GM12878 (cell line): ENCODE measurements around the gene CXCL12. TPM values are rescaled to one million over a fixed set of nuclear protein-coding genes. Genes with fewer than 3 reads are reported as not detected.

Experiments used
- ATAC-seq: fragments of 200-7000 bp; cut with Tn5 transposase; 3 replicates; pipeline ENCODE4 v1.9.1; 2020; ENCODE audit warnings: mild to moderate bottlenecking, moderate library complexity
- BruUV-seq: library from RNA; stranded (reverse); fragments of 400-500 nt; replicated peaks from 2 replicates; lab custom pipeline; 2021; lab: Mats Ljungman, UMichigan
- CTCF ChIA-PET: fragments of 300-600 bp; sonication (Branson Sonifier 250); formaldehyde crosslinking; extraction: SDS; loops from one replicate; lab custom pipeline; 2021; ENCODE audit warnings: inconsistent platforms; lab: Yijun Ruan, JAX
- POLR2A ChIA-PET: fragments of 350-600 bp; formaldehyde crosslinking; extraction: SDS; loops from one replicate; lab custom pipeline; 2021; ENCODE audit warnings: inconsistent platforms; lab: Charles Lee
- RAD21 ChIA-PET: fragments of 300-600 bp; sonication (Branson Sonifier 250); formaldehyde crosslinking; loops from one replicate; lab custom pipeline; 2023; ENCODE audit warnings: antibody characterized with exemption; ENCODE audit not compliant: unreplicated experiment; lab: Charles Lee
- SMC1A ChIA-PET: fragments of 300-600 bp; sonication (Branson Sonifier 250); formaldehyde crosslinking; loops from one replicate; lab custom pipeline; 2023; ENCODE audit not compliant: unreplicated experiment, uncharacterized antibody; lab: Charles Lee
- DNase-seq: peaks from one replicate; pipeline ENCODE4 v3.0.0-alpha.2; 2011; ENCODE audit warnings: low read depth, low spot score
- FAIRE-seq: peaks from 3 replicates; lab custom pipeline; 2011; peaks lifted over from hg19 to GRCh38; lab: Jason Lieb, UNC
- H2AFZ ChIP-seq: 2 replicates; pipeline ENCODE4 v1.6.0; 2011; ENCODE audit warnings: low read depth, low read length, control low read depth; ENCODE audit not compliant: control insufficient read depth
- H3K27ac ChIP-seq: 2 replicates; pipeline ENCODE4 v1.5.1; 2011; ENCODE audit warnings: control low read depth; ENCODE audit not compliant: control insufficient read depth, insufficient read depth
- H3K27me3 ChIP-seq, 2 experiments: replicated peaks in 1 of 2; 2 replicates each; pipeline versions ENCODE4 v1.6.0 to v1.6.1; 2011; ENCODE audit warnings: low read length in 1 of 2; ENCODE audit not compliant: control insufficient read depth in 2 of 2, insufficient read depth in 2 of 2
- H3K36me3 ChIP-seq, 2 experiments: 2 replicates each; pipeline ENCODE4 v1.5.1; 2011; ENCODE audit warnings: low read length in 1 of 2; ENCODE audit not compliant: control insufficient read depth in 2 of 2, insufficient read depth in 2 of 2
- H3K4me1 ChIP-seq: 2 replicates; pipeline ENCODE4 v1.6.1; 2011; ENCODE audit warnings: mild to moderate bottlenecking, low read length, moderate library complexity, mixed read lengths; ENCODE audit not compliant: control insufficient read depth, insufficient read depth
- H3K4me2 ChIP-seq: 2 replicates; pipeline ENCODE4 v1.6.0; 2011; ENCODE audit warnings: control low read depth; ENCODE audit not compliant: control insufficient read depth, insufficient read depth
- H3K4me3 ChIP-seq: fragments of 200-600 bp; sonication (generic); 2 replicates; pipeline ENCODE4 v1.5.1; 2016
- H3K79me2 ChIP-seq: 2 replicates; pipeline ENCODE4 v1.6.0; 2011; ENCODE audit warnings: low read length; ENCODE audit not compliant: control insufficient read depth, insufficient read depth
- H3K9ac ChIP-seq: 2 replicates; pipeline ENCODE4 v1.8.0; 2011; ENCODE audit warnings: low read length, control low read depth, mixed read lengths; ENCODE audit not compliant: control insufficient read depth, insufficient read depth
- H3K9me3 ChIP-seq: replicated peaks from 3 replicates; pipeline ENCODE4 v1.5.1; 2011; ENCODE audit warnings: mild to moderate bottlenecking, low read length; ENCODE audit not compliant: control insufficient read depth, insufficient read depth
- H4K20me1 ChIP-seq: 2 replicates; pipeline ENCODE4 v1.6.0; 2011; ENCODE audit not compliant: control insufficient read depth, insufficient read depth
- CBFB ChIP-seq: IDR thresholded peaks from 2 replicates; pipeline ENCODE4 v1.6.1; 2016; ENCODE audit warnings: antibody characterized with exemption, low read depth
- IKZF1 ChIP-seq: fragments of 450-650 bp; conservative IDR thresholded peaks from 2 replicates; pipeline ENCODE4 v1.6.1; 2017; ENCODE audit warnings: antibody characterized with exemption, mild to moderate bottlenecking
- NBN ChIP-seq: fragments of 450-650 bp; IDR thresholded peaks from 2 replicates; pipeline ENCODE4 v1.6.1; 2016
- NR2F1 ChIP-seq: fragments of 450-650 bp; conservative IDR thresholded peaks from 2 replicates; pipeline ENCODE4 v1.6.1; 2017; ENCODE audit warnings: mild to moderate bottlenecking
- RELA ChIP-seq: fragments of 450-650 bp; IDR thresholded peaks from 2 replicates; pipeline ENCODE4 v1.8.0; 2014; ENCODE audit warnings: borderline replicate concordance; ENCODE audit not compliant: partially characterized antibody
- STAT1 ChIP-seq: fragments of 450-650 bp; conservative IDR thresholded peaks from 2 replicates; pipeline ENCODE4 v1.6.1; 2014; ENCODE audit warnings: antibody characterized with exemption, mild to moderate bottlenecking
- ZNF24 ChIP-seq: fragments of 450-650 bp; IDR thresholded peaks from 2 replicates; pipeline ENCODE4 v1.6.1; 2017; ENCODE audit warnings: antibody characterized with exemption, mild to moderate bottlenecking
- ZSCAN29 ChIP-seq: fragments of 450-650 bp; IDR thresholded peaks from 2 replicates; pipeline ENCODE4 v1.6.1; 2017; ENCODE audit warnings: mild to moderate bottlenecking, moderate library complexity
- WGBS: methylation state at CpG from one replicate; pipeline ENCODE4 v1.1.6; 2016; ENCODE audit warnings: low lambda C conversion rate; ENCODE audit not compliant: insufficient replicate concordance, insufficient coverage; ENCODE audit errors: missing lambda C conversion rate; 5-methylcytosine and 5-hydroxymethylcytosine counted together
- in situ Hi-C: fragments of 300-500 bp; cut with MboI; formaldehyde crosslinking; loops from 9 replicates; pipeline ENCODE4 v1.14.3; 2018; ENCODE audit warnings: mixed read lengths
- intact Hi-C: fragments of 100-400 bp; cut with micrococcal nuclease; formaldehyde crosslinking; loops from one replicate; pipeline ENCODE4 v1.14.2; 2022; ENCODE audit not compliant: unreplicated experiment
- polyA plus RNA-seq, 11 experiments: library from polyadenylated mRNA; depleted of rRNA in 4 of 11; unstranded in 6 of 11; stranded (reverse) in 5 of 11; fragments of >200 nt; fragmentation: Nextera tagmentation in 4 of 11; fragmentation: Illumina TruSeq in 1 of 11; extraction: Ambion mirVana in 4 of 11; extraction: Trizol in 1 of 11; gene quantifications; 1 replicate in 1 of 11; 2 replicates in 10 of 11; pipeline versions ENCODE4 v1.2.1 to v1.2.3, GENCODE V29; 2011 to 2016; ENCODE audit warnings: inconsistent platforms in 2 of 11, missing spikeins in 2 of 11, low read depth in 1 of 11
- total RNA-seq, 4 experiments: library from RNA; depleted of rRNA in 3 of 4; stranded (reverse); fragments of >200 nt in 3 of 4; fragmentation: Illumina TruSeq in 1 of 4; extraction: Trizol in 1 of 4; gene quantifications; 2 replicates each; pipeline versions ENCODE4 v1.2.1 to v1.2.3, GENCODE V29; 2013 to 2021
- TF ChIP-seq, protein P1 (sequence below): fragments of 450-650 bp; IDR thresholded peaks from 2 replicates; pipeline ENCODE4 v1.6.1; 2016; ENCODE audit warnings: mild to moderate bottlenecking, moderate library complexity, borderline replicate concordance

CXCL12 gene
- total and polyA plus RNA-seq, 10 of the 15 experiments (the other 5 are each of a cell fraction or from before 2014, with no cell fraction given), result 0.03 to 4.5 (median 0.53) TPM

DNA sequence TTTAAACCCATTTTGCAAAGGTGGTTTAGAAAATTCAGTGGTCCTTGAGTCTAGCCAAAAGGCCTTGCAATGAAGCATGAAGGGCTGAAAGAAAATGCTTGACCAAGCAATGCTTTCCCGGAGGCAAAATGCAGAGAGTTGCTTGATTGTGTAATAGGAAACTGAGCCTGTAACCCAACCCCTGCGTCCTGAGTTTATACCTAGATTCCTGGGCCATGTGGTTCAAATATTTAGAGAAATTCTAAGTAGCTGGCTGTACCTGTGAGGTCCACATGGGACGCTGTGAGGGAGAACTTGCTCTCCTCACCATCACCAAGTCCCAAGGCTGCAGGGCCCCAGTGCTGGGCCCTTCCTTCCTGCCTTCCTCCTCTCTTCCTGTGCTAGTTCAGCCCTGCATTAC, 45.7 kb downstream of the CXCL12 start (continued):
- TF ChIP-seq, protein P1, sequence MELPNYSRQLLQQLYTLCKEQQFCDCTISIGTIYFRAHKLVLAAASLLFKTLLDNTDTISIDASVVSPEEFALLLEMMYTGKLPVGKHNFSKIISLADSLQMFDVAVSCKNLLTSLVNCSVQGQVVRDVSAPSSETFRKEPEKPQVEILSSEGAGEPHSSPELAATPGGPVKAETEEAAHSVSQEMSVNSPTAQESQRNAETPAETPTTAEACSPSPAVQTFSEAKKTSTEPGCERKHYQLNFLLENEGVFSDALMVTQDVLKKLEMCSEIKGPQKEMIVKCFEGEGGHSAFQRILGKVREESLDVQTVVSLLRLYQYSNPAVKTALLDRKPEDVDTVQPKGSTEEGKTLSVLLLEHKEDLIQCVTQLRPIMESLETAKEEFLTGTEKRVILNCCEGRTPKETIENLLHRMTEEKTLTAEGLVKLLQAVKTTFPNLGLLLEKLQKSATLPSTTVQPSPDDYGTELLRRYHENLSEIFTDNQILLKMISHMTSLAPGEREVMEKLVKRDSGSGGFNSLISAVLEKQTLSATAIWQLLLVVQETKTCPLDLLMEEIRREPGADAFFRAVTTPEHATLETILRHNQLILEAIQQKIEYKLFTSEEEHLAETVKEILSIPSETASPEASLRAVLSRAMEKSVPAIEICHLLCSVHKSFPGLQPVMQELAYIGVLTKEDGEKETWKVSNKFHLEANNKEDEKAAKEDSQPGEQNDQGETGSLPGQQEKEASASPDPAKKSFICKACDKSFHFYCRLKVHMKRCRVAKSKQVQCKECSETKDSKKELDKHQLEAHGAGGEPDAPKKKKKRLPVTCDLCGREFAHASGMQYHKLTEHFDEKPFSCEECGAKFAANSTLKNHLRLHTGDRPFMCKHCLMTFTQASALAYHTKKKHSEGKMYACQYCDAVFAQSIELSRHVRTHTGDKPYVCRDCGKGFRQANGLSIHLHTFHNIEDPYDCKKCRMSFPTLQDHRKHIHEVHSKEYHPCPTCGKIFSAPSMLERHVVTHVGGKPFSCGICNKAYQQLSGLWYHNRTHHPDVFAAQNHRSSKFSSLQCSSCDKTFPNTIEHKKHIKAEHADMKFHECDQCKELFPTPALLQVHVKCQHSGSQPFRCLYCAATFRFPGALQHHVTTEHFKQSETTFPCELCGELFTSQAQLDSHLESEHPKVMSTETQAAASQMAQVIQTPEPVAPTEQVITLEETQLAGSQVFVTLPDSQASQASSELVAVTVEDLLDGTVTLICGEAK, result no peak
- TF ChIP-seq ZSCAN29, result no peak
- no peak for TF ChIP-seq STAT1
- no peak for TF ChIP-seq CBFB
- TF ChIP-seq NBN, result no peak
- no peak for TF ChIP-seq RELA

GRCh38 chr10:44337081-44337480, 47.8 kb downstream of the CXCL12 start:
- intact Hi-C loops (loop anchor here (5.0 kb wide), 1 partner anchor 50 kb away; the partner anchor contains the start of gene CXCL12), in situ Hi-C loops (no loop called here)
- H3K9ac ChIP-seq, result no peak overlapping the region
- ChIA-PET SMC1A (interaction anchor here (0.8 to 1.5 kb wide), 2 partner anchors 29 to 47 kb away, joined by 3 read pairs; no protein-coding TSS in a partner anchor), CTCF (interaction anchor here (1.0 to 1.3 kb wide), 2 partner anchors 13 to 18 kb away, joined by 3 read pairs; no protein-coding TSS in a partner anchor), RAD21 (interaction anchor here (0.8 to 1.5 kb wide), 3 partner anchors 29 to 664 kb away, joined by 3 to 4 read pairs (median 3); no protein-coding TSS in a partner anchor), POLR2A (interaction anchor here (0.9 kb wide), 1 partner anchor 36 kb away, joined by 3 read pairs; no protein-coding TSS in a partner anchor)
- WGBS, result 72% methylated on average over 4 of the region's 4 CpGs
- no peak for TF ChIP-seq ZNF24
- 0 out of 2 replicates have a peak, but pooled peaks have one; percentile 25 for TF ChIP-seq IKZF1
- 0 out of 2 replicates have a peak, but pooled peaks have one; percentile 30 for TF ChIP-seq NR2F1
- no peaks in the 10 kb centered on the region for H3K79me2 ChIP-seq
- DNase-seq (no peak), FAIRE-seq (no peak), ATAC-seq (no peak)
- H3K27me3 ChIP-seq, result no peaks in the 10 kb centered on the region
- no peak overlapping the region for H3K4me3 ChIP-seq
- no peak overlapping the region for H3K27ac ChIP-seq
- H2AFZ ChIP-seq, result no peak overlapping the region
- H3K4me1 ChIP-seq, result no peaks in the 10 kb centered on the region
- H3K36me3 ChIP-seq, result no peaks in the 10 kb centered on the region
- no peak overlapping the region for H3K4me2 ChIP-seq
- BruUV-seq, result no TSS peak
- H3K9me3 ChIP-seq, result no peaks in the 10 kb centered on the region
- H4K20me1 ChIP-seq, result no peaks in the 10 kb centered on the region
